Endothelial cell of umbilical vein (primary cell): ENCODE data around the gene OTUD6A.

Experiments used
- CTCF ChIP-seq, 2 donors: IDR thresholded peaks; 1 replicate in 1 of 2; 2 replicates in 1 of 2; pipeline ENCODE4 v1.5.1; 2011; ENCODE audit warnings: low read length in 2 of 2, mild to moderate bottlenecking in 2 of 2, moderate library complexity in 2 of 2, control low read depth in 1 of 2, inconsistent platforms in 1 of 2, low read depth in 1 of 2; ENCODE audit not compliant: insufficient read depth in 1 of 2; ENCODE audit errors: extremely low read depth in 1 of 2
- EZH2 ChIP-seq: IDR thresholded peaks from 2 replicates; pipeline ENCODE4 v1.6.1; 2012; ENCODE audit warnings: borderline replicate concordance, low read depth, mild to moderate bottlenecking, moderate library complexity, low read length, inconsistent platforms; ENCODE audit not compliant: severe bottlenecking
- JUN ChIP-seq: IDR thresholded peaks from 2 replicates; pipeline ENCODE4 v1.6.1; 2011; ENCODE audit warnings: borderline replicate concordance, low read depth; ENCODE audit not compliant: insufficient read length, insufficient read depth
- MAX ChIP-seq: IDR thresholded peaks from 2 replicates; pipeline ENCODE4 v1.6.1; 2011; ENCODE audit not compliant: insufficient read depth, insufficient read length
- MYC ChIP-seq: IDR thresholded peaks from one replicate; pipeline ENCODE4 v1.6.1; 2011; ENCODE audit warnings: mild to moderate bottlenecking, low read depth, low read length
- POLR2A ChIP-seq: IDR thresholded peaks from 2 replicates; pipeline ENCODE4 v1.6.1; 2012; ENCODE audit warnings: low read depth, mild to moderate bottlenecking, control low read depth, low read length
- POLR2AphosphoS5 ChIP-seq: IDR thresholded peaks from 2 replicates; pipeline ENCODE4 v1.6.1; 2012; ENCODE audit warnings: low read depth, mild to moderate bottlenecking, control low read depth, low read length, moderate library complexity; ENCODE audit not compliant: insufficient read depth

GRCh38 chrX:70079297-70079696 is 17.0 kb downstream of the OTUD6A start:
- TF ChIP-seq CTCF (IDR thresholded peaks at IDR 0.05; ENCODE audit: extremely low read depth in 1 of 2, insufficient read depth in 1 of 2, low read depth in 1 of 2, low read length in 2 of 2) (no peak), POLR2A (no peak), EZH2 (no peak), POLR2AphosphoS5 (no peak), MAX (no peak), MYC (no peak), JUN (no peak)
